WTC11 (cell line): Measurements from ENCODE around the gene CGB8.

Experiments used
- CREM ChIP-seq: sonication (generic); formaldehyde crosslinking; IDR thresholded peaks from 2 replicates; pipeline ENCODE4 v1.8.1; 2022; ENCODE audit warnings: mild to moderate bottlenecking, missing genetic modification reagents, moderate library complexity
- CTCF ChIP-seq: fragments of 200-600 bp; IDR thresholded peaks from 2 replicates; pipeline ENCODE4 v1.8.0; 2022; ENCODE audit warnings: antibody characterized with exemption
- JAZF1 ChIP-seq: fragments of 250-450 bp; sonication (Bioruptor Pico); IDR thresholded peaks from 2 replicates; pipeline ENCODE4 v1.9.0; 2021; ENCODE audit warnings: moderate library complexity, mild to moderate bottlenecking, inconsistent platforms
- KAT7 ChIP-seq: sonication (generic); formaldehyde crosslinking; IDR thresholded peaks from 2 replicates; pipeline ENCODE4 v1.8.1; 2023; ENCODE audit warnings: missing genetic modification reagents, mild to moderate bottlenecking, borderline replicate concordance
- MXD4 ChIP-seq: fragments of 250-450 bp; sonication (Bioruptor Pico); IDR thresholded peaks from 2 replicates; pipeline ENCODE4 v1.8.0; 2021; ENCODE audit warnings: mild to moderate bottlenecking, moderate library complexity, borderline replicate concordance
- MYBL2 ChIP-seq: sonication (generic); formaldehyde crosslinking; IDR thresholded peaks from 2 replicates; pipeline ENCODE4 v1.8.1; 2023; ENCODE audit warnings: mild to moderate bottlenecking, moderate library complexity, missing genetic modification reagents
- SP1 ChIP-seq: sonication (generic); formaldehyde crosslinking; conservative IDR thresholded peaks from 2 replicates; pipeline ENCODE4 v1.8.1; 2022; ENCODE audit warnings: missing genetic modification reagents
- TEAD4 ChIP-seq: sonication (generic); formaldehyde crosslinking; IDR thresholded peaks from 2 replicates; pipeline ENCODE4 v1.8.0; 2022; ENCODE audit warnings: mild to moderate bottlenecking, missing genetic modification reagents
- USF1 ChIP-seq: sonication (generic); formaldehyde crosslinking; IDR thresholded peaks from 2 replicates; pipeline ENCODE4 v1.8.0; 2022; ENCODE audit warnings: mild to moderate bottlenecking, missing genetic modification reagents
- ZNF121 ChIP-seq: sonication (generic); formaldehyde crosslinking; IDR thresholded peaks from 2 replicates; pipeline ENCODE4 v1.8.0; 2023; ENCODE audit warnings: missing genetic modification reagents
- ZNF232 ChIP-seq: sonication (generic); formaldehyde crosslinking; IDR thresholded peaks from 2 replicates; pipeline ENCODE4 v1.8.0; 2022; ENCODE audit warnings: mild to moderate bottlenecking, missing genetic modification reagents
- TF ChIP-seq, protein P1 (sequence below): sonication (generic); formaldehyde crosslinking; IDR thresholded peaks from 2 replicates; pipeline ENCODE4 v1.8.1; 2023; ENCODE audit warnings: mild to moderate bottlenecking, missing genetic modification reagents, borderline replicate concordance
- TF ChIP-seq, protein P2 (sequence below): sonication (generic); formaldehyde crosslinking; IDR thresholded peaks from 2 replicates; pipeline ENCODE4 v1.8.1; 2023; ENCODE audit warnings: mild to moderate bottlenecking, missing genetic modification reagents, moderate library complexity
- TF ChIP-seq, protein P3 (sequence below): sonication (generic); formaldehyde crosslinking; IDR thresholded peaks from 2 replicates; pipeline ENCODE4 v1.8.0; 2022; ENCODE audit warnings: mild to moderate bottlenecking, missing genetic modification reagents

DNA sequence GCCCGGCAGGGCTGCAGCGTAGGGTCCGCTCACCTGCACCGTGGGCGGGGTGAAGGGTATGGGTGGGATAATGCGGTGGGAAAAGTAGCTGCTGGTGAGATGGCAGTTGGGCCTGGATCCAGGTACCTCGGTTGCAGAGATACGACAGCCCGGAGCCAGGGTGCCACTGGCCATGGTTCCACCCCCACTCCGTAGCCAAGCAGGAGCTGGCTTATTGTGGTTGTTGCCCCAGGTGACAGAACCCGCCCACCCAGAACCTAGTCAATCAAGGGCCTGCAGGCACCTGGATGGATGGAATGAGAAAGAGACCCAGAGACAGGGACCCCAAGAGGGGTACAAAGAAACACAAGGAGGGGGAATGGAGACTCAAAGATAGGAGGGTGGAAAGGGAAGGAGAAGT, 28.6 kb downstream of the CGB8 start:
- TF ChIP-seq MXD4 (CRISPR knock-in tag) (no peak), ZNF232 (no peak), CTCF (no peak), CREM (CRISPR knock-in tag) (no peak), SP1 (CRISPR knock-in tag) (no peak), JAZF1 (CRISPR knock-in tag) (no peak), MYBL2 (no peak), TEAD4 (CRISPR knock-in tag) (no peak), KAT7 (CRISPR knock-in tag) (no peak), USF1 (CRISPR knock-in tag) (no peak), ZNF121 (CRISPR knock-in tag) (no peak)
- TF ChIP-seq, protein P1, sequence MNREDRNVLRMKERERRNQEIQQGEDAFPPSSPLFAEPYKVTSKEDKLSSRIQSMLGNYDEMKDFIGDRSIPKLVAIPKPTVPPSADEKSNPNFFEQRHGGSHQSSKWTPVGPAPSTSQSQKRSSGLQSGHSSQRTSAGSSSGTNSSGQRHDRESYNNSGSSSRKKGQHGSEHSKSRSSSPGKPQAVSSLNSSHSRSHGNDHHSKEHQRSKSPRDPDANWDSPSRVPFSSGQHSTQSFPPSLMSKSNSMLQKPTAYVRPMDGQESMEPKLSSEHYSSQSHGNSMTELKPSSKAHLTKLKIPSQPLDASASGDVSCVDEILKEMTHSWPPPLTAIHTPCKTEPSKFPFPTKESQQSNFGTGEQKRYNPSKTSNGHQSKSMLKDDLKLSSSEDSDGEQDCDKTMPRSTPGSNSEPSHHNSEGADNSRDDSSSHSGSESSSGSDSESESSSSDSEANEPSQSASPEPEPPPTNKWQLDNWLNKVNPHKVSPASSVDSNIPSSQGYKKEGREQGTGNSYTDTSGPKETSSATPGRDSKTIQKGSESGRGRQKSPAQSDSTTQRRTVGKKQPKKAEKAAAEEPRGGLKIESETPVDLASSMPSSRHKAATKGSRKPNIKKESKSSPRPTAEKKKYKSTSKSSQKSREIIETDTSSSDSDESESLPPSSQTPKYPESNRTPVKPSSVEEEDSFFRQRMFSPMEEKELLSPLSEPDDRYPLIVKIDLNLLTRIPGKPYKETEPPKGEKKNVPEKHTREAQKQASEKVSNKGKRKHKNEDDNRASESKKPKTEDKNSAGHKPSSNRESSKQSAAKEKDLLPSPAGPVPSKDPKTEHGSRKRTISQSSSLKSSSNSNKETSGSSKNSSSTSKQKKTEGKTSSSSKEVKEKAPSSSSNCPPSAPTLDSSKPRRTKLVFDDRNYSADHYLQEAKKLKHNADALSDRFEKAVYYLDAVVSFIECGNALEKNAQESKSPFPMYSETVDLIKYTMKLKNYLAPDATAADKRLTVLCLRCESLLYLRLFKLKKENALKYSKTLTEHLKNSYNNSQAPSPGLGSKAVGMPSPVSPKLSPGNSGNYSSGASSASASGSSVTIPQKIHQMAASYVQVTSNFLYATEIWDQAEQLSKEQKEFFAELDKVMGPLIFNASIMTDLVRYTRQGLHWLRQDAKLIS (CRISPR knock-in tag) = no peak
- TF ChIP-seq, protein P2, sequence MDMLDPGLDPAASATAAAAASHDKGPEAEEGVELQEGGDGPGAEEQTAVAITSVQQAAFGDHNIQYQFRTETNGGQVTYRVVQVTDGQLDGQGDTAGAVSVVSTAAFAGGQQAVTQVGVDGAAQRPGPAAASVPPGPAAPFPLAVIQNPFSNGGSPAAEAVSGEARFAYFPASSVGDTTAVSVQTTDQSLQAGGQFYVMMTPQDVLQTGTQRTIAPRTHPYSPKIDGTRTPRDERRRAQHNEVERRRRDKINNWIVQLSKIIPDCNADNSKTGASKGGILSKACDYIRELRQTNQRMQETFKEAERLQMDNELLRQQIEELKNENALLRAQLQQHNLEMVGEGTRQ (CRISPR knock-in tag) = no peak
- TF ChIP-seq, protein P3, sequence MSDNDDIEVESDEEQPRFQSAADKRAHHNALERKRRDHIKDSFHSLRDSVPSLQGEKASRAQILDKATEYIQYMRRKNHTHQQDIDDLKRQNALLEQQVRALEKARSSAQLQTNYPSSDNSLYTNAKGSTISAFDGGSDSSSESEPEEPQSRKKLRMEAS (CRISPR knock-in tag) = no peak
